HG03108 (cell line): ENCODE data around the gene CHTOP.
"Not testable (repeated sequence)": the region's sequence is repeated elsewhere in the genome, so short reads cannot be mapped to it uniquely, and the experiment has no call there.

Experiments
- ATAC-seq: cut with Tn5 transposase; IDR thresholded peaks from one replicate; pipeline ENCODE4 v1.9.1; 2021; ENCODE audit warnings: moderate library complexity; ENCODE audit not compliant: unreplicated experiment

The CHTOP gene

DNA sequence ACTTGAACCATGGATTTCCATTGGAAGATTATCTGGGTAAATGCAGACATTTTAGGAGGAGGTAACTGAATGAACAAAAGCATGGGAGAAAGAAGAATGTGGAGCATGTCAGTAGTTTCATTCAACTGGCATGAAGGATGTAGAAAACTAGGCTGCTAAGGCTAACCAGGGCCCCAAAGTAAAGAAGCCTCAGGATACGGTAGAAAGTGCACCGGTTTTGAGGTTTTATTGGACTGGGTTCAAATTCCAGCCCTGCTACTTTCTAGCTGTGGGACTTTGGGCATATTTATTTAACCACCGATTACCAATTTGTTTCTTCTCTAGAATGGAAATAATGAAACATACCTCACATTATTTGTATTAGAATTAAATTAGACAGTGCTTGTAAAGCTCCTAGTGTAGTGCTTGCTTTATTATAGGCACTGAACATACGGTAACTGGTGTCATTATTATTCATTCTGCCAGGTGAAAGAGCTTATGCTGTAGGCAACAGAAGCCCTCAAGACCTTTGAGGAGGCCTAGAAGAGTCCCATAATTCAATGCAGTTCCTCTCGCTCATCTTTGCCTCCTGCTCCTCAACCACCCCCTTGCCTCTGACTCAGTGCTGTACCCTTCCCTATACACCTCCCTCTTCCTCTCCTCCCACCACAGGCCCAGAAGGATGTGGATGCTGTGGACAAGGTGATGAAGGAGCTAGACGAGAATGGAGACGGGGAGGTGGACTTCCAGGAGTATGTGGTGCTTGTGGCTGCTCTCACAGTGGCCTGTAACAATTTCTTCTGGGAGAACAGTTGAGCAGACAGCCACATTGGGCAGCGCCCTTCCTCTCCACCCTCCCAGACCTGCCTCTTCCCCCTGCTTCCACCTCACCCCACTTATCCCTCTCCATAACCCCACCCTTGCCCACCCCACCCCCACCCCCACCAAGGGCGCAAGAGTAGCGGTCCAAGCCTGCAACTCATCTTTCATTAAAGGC, 2.5 kb upstream of the CHTOP start:
- no peak for ATAC-seq

DNA sequence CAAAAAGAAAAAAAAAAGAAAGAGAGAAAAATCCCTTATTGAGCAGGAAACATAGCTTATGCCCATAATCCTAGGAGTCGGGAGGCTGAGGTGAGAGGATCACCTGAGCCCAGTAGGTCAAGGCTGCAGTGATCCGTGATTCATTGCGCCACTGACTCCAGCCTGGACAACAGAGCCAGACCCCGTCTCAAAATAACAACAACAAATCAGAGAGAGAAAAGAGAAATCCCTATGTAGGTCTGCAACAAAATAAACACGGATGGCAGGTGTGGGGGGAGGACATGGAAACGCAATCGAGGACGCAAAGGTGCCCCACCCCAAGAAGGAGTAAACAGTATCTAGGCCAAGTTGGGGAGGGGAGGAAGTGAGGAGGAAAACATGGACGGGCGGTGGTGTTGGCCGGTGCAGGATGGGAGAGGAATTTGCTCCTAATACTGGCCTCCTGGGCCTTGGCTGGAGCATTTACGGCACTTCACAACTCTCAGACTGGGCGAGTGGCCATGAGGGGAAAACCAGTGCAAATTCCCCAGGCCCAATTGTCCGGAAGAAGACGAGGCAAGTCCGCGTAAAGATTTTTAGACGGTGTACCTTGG, 609 bp upstream of the CHTOP start:
- ATAC-seq: no peak

DNA sequence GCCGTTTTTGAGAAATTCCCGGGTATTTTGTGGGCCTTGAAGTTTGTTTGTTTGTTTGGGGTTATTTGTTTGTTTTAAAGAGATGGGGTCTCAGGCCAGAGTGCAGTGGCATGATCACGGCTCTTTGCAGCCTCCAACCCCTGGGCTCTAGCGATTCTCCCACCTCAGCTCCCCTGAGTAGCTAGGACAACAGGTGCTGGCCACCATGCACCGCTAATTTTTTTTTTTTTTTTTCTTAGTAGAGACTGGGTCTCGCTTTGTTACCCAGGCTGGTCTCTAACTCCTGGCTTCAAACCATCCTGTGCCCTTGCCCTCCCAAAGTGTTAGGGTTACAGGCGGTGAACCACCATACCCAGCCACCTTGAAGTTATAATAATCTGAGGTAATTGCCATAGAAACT, 2.0 kb downstream of the CHTOP start:
- no peak for ATAC-seq

DNA sequence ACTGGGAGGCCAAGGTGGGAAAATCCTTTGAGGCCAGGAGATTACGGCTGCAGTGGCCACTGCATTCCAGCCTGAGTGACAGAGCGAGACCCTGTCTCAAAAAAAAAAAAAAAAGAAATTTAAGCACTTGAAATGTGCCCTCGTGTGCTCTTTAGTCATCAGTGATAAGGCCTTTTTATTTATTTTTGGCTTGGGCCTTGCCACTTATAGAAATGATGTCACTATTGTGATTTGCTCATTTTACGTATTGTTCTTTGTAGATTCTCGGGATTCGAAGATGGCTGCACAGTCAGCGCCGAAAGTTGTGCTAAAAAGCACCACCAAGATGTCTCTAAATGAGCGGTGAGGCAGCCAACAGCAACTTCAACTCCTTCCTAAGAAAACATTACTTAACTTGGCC, 2.4 kb downstream of the CHTOP start:
- ATAC-seq: no peak

DNA sequence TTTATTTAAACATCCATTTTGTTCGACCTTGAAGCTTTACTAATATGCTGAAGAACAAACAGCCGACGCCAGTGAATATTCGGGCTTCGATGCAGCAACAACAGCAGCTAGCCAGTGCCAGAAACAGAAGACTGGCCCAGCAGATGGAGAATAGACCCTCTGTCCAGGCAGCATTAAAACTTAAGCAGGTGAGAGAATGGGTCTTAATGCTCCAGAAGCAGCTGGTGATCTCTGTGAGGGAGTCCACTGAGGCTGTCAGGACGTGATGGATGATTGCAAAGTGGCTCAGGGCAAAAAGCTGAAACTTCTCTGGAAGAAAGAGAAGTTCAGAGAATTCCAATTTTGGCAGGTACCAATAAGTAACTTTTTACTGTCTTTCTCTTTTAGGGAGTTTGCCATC, 4.4 kb downstream of the CHTOP start:
- ATAC-seq: no peak

DNA sequence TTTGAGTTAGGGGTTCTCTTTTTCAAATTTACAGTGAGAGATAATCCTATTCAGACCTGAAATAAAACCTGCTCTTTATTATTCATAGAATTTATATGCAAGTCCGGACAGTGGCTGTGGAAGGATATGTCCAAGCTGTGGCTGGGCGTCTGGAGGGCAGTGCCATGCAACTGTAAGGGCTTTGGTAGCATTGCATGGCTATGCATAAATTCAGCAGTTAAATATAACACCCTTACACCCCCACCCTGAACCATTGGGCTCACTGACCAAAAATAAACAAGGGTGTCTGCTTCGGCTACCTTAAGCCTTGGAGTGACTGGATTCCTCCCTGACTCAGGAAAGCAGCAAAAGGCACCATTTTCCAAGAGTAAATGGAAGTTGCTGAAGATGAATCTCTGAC, 5.4 kb downstream of the CHTOP start:
- no peak for ATAC-seq

DNA sequence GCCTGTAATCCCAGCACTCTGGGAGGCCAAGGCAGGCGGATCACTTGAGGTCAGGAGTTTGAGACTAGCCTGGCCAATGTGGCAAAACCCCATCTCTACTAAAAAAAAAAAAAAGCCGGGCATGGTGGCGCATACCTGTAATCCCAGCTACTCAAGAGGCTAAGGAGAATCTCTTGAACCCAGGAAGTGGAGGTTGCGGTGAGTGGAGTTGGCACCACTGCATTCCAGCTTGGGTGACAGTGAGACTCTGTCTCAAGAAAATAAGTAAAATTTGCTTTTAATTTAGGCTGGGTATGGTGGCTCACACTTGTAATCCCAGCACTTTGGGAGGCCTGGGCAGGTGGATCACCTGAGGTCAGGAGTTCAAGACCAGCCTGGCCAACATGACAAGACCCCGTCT, 6.3 kb downstream of the CHTOP start:
- ATAC-seq: not testable (repeated sequence)

DNA sequence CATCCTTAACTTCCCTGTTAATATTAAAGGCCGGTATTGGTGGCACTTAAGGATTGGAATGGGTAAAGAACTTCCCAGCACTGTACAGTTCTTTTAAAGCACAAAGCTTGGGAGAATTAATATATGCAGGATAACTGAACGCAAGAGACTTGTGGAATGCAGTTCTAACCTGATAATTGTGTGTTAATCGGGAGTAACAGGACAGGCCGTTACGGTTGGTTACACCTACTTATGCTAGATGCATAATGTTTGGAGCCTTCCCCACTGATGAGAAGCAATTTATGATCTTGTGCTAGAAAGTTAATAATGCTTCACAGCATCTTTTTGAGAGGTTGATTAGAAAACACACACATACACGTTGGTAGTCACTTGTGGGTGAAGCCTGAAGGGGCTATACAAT, 7.0 kb downstream of the CHTOP start:
- no peak for ATAC-seq

DNA sequence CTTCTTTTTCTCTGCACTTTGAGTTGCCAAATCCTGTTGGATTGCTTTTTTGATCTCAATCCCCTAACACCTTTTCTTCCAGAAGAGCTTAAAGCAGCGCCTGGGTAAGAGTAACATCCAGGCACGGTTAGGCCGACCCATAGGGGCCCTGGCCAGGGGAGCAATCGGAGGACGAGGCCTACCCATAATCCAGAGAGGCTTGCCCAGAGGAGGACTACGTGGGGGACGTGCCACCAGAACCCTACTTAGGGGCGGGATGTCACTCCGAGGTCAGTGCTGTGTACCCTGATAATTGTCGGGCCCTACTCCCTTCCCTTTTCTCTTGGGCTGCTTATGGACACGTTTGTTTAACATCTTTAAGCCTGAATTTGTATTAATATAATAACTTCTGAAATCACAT, 8.3 kb downstream of the CHTOP start:
- no peak for ATAC-seq

DNA sequence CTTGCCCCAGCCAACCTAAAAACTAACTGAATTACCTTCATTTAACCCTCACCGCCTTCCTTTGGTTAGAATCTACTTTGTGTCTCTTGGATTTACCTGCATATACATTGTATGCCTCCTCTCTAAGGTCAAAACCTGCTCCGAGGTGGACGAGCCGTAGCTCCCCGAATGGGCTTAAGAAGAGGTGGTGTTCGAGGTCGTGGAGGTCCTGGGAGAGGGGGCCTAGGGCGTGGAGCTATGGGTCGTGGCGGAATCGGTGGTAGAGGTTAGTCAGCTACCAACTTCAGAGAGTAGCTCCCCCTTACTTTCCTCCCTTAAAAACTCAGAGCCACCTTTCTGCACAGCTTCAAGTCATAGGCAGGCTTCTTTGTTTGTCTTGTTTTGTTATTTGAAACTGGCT, 9.2 kb downstream of the CHTOP start:
- no peak for ATAC-seq

DNA sequence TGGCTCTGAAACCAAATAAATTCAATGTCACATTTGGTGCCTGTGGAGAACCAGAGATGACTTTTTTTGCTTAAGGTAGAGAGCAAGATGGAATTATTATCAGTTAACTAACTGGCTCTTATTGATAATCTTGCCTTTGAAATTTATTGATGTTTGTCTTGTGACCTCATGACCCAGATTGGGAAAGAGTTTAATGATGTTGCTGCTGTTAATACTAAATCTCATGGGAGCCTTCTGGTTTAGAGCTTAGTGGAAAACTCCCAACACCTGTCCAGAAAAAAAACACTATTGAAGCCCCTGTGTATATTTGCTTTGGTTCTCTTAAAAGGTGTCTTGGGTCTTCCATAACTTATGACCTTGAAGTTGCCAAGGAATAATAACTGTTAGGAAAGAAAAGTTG, 9.9 kb downstream of the CHTOP start:
- no peak for ATAC-seq

DNA sequence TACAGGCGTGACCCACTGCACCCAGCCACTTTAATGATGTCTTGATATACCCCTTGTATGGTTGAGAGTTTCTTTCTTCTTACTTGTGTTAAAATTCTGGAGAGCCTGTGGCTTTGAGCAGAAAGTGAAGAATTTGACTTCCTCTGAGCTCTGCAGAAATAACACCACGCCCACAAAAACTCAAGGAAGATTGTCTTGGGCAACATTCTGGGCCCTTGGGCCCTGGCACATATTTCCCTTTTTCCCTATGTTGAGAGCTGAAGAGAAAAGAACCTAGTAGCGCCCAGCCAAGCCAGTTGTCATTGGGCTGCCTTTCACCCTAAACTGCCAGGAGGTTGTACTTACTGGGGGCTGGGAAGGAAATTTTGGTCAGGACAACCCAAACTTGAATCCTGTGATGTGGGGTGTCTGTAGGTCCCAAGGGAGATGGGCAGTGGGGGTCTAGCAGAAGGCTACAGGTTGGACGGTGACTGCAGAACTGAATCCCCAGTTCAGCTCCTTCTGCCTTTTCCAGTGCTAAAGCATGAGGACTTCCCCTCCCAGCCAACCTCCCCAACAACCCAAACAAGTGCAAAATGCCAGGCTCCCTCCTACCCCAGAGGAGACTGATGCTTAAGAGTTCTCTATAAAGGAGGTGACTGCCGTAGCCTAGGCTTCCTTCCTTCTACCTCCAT, 12.9 kb downstream of the CHTOP start:
- ATAC-seq: no peak

DNA sequence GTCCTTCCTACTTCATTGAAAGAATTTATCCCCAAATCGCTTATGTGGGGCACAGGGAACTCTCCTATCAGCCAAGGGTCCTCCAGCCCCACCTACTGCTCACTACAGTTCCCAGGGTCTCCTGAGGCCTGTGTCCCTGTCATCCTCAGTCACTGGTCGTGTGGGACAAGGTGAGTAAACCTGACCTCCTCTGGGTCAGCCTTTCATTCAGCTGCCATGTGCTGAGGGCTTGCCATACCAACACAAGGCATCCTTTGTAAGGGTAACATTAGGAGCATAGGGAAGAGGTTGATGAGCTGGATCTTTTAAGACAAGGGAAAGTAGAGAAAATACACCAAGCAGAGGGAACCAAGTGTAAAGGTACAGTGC, 13.5 kb downstream of the CHTOP start:
- ATAC-seq: no peak

DNA sequence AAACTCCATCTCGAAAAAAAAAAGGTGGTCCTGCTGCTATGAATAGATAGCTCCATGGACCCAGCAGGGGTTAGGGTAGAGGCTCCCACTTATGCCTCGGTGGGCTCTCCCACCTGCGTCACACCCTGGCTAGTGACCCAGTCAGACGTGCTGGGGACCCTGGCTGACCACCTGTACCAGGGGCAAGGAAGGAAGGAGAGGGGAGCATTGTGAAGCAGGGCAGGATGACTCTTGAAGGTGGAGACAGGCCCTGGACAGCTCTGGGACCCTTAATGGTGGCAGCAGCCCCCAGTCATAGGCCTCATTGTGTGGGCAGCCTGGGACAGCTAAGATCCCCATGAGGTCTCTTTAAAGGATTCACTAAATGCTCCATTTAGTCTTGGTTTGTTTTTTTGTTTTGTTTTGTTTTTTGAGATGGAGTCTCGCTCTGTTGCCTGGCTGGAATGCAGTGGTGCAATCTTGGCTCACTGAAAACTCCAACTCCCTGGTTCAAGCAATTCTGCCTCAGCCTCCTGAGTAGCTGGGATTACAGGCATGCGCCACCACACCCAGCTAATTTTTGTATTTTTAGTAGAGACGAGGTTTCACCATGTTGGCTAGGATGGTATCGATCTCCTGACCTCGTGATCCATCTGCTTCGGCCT, 14.3 kb downstream of the CHTOP start:
- ATAC-seq: no peak

DNA sequence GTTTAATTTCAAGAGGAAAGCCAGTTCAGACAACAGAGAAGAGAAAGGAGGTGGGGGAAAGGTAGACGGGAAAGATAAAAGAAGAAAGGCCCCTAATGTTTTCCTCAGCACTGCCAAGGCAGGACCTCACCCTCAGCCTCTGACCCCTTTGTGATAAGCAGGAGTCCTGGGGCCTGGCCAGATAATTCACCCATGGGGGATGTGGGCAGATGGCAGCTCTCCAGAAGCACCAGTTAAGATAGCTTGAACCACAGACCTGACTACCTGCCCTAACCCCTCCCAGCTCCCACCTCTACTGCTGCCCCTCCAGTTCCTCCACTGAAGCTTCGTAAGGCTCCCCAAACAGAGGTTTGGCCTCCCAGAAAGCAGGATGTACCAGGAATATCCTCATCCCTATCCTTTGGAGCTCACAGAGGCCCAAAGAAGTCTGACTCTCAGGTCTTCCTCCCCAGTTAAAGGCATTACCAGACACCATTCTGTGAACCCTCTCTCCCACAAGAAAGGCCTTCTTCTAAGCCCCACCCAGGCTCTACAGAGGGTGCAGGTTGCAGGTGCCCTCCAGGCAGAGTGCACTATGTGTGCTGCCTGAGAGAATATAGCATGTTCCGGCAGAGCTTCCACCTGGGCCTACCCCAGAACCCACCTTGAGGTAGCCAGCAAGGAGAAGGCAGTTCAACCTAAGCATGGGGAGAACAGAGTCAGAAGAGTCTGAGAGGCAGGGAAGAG, 15.4 kb downstream of the CHTOP start:
- ATAC-seq: no peak

DNA sequence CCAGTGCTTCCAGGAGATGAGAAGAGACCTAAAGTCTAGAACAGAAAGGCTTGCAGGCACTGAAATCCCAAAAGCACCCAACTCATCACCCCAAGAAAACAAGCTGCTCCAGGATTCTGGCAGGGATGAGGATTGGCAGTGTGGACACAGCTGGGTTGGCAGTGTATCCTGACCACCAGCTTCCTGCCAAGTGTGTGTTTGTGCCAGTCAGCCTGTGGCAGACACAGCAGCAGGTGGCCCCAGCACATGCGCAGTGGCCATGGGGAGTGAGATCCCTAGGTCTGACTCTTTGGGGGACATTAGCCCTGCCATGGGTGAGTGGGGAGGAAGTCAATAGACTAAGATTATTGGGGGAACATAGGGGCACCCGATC, 16.0 kb downstream of the CHTOP start:
- no peak for ATAC-seq

DNA sequence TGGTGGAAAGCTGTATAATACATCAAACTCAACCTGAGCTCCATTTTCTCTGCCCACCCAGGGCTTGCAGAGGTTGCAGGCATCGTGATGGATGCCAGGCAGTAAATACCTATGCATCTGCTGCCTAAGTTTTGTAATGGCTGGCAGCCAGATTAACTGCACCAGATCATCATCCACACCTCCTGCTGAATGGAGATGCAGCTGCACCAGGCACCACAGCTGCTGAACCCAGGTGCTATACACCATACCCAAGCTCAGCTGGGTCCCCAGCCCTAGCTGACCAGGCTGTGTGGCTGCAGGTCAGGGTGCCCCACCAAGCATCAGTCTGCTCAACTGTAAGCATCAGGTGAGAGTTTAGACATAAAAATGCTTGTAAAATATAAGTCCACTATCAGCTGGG, 17.9 kb downstream of the CHTOP start:
- ATAC-seq: no peak

DNA sequence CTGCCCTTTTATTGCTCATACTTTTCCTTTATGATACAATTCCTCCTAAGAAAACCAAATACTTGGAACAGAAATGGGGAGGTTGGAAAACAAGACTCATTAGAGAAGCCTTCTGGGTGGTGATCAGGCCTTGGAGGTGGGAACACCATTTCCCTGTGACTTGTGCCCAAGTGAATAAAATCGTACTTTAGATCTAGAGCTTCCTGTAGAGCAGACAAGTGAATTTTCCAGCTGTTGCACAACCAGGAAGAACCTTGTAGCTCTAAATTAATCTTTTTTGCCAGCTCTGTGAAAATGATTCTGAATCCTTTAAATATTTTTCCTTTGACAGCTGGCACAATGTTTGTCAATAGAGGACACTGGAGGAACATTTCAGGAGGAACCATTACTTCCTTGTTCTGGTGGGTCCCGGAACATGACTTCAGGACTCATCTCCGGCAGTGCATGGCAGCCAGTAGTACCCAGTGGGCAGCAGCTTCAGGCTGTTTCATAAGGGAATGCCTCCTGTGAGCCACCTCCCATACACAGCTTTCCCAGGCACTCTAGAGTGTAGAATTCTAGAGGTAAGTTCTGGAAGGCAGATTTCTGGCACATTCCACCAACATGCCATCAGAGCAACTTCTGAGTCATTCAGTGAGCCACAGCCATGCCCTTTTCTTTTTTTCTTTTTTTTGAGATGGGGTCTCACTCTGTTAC, 19.1 kb downstream of the CHTOP start:
- no peak for ATAC-seq

DNA sequence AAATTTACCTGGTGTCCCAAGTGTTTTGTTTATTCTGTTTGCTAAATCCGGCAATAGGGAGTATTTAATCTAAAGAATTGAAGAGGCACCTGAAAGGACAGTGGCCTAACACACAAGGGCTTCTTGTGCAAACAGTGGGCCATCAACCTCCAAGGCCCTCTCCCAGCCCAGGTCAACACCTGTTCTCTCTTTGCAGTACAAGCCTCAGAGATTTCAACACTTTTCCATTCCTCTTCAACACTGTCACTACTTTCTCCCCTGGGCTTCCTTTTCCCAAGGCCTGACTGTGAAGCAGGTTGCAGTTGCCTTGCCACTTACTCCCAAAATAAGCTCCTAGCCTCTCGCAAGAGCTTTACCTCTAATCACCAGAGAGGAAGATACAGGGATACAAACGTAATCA, 21.5 kb downstream of the CHTOP start:
- no peak for ATAC-seq

DNA sequence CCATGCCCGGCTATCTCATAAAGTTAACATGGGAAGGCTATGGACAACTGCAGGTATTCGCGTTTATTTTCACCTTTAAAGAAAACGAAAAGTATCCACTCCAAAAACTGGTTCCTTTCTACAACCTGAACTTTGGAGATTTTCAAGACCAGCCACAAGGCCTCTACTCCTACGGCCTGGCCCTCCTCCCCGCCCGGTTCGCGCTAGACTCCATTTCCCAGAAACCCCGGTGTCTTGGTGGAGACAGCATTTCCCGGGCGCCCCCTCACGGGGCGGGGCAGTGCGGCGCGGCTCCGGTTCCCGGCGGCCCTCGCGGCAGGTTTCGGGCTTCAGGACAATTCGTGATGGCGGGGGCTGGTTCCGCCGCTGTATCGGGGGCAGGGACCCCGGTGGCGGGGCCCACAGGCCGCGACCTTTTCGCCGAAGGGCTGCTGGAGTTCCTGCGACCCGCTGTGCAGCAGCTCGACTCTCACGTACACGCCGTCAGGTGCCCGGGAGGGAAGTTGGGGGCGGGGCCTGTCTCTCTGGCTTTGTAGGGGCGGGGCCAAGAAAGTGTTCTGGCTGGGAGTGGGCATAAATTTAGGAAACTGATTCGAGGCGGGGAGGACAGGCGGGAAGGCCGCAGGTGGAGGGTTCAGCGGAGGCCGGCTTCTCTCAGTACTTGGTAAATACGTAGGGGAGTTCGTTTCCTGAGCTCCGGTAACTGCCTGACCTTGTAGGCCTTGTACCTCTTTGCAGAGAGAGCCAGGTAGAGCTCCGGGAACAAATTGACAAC, 24.7 kb downstream of the CHTOP start, which contains the start of gene SNAPIN:
Gene SNAPIN, plus strand, starts transcription at position 304 of the 775 bp plus-strand sequence. Its CDS starts 41 bp downstream, at position 345.
- peak; percentile 77 for ATAC-seq
